MM.1S (cell line): ENCODE measurements around the gene IFRD2.

Source experiments
- EZH2 ChIP-seq: fragments of 300-600 bp; sonication (generic); optimal IDR thresholded peaks from 2 replicates; pipeline ENCODE3; 2017; ENCODE audit warnings: low read depth, mild to moderate bottlenecking, antibody characterized with exemption, low read length, mixed read lengths
- EZH2phosphoT487 ChIP-seq: fragments of 300-600 bp; sonication (generic); IDR thresholded peaks from 2 replicates; pipeline ENCODE4 v1.6.1; 2018; ENCODE audit warnings: antibody characterized with exemption, low read length
- TF ChIP-seq, protein P1 (sequence below): fragments of 300-600 bp; sonication (generic); IDR thresholded peaks from 2 replicates; pipeline ENCODE4 v1.5.1; 2016; ENCODE audit warnings: antibody characterized with exemption, low read length, mixed read lengths

DNA sequence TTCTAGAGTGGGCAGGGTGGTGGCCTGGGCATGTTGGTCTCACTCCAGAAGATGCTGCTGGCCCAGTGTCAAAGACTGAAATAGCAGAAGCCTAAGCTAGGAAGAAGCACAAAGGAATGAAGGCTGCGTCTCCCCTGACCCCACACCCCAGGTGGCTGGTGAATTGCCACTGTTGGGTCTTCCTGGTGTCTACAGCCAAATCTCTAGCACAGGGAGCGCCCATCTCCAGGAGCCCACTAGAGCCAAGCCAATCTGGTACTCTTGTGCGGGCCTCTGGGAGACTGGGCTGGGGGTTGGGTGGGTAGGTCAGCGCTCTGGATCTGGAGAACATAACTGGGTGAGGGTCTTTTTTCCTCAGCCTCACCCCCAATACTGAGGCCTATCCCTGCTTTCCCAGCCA is 34.9 kb upstream of the IFRD2 start:
- TF ChIP-seq, protein P1, sequence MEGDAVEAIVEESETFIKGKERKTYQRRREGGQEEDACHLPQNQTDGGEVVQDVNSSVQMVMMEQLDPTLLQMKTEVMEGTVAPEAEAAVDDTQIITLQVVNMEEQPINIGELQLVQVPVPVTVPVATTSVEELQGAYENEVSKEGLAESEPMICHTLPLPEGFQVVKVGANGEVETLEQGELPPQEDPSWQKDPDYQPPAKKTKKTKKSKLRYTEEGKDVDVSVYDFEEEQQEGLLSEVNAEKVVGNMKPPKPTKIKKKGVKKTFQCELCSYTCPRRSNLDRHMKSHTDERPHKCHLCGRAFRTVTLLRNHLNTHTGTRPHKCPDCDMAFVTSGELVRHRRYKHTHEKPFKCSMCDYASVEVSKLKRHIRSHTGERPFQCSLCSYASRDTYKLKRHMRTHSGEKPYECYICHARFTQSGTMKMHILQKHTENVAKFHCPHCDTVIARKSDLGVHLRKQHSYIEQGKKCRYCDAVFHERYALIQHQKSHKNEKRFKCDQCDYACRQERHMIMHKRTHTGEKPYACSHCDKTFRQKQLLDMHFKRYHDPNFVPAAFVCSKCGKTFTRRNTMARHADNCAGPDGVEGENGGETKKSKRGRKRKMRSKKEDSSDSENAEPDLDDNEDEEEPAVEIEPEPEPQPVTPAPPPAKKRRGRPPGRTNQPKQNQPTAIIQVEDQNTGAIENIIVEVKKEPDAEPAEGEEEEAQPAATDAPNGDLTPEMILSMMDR: no peak
- TF ChIP-seq EZH2 (no peak), EZH2phosphoT487 (no peak)
